DND-41 (cell line): ENCODE data around the gene MSRB3.

Experiments
- EZH2 ChIP-seq: IDR thresholded peaks from 3 replicates; pipeline ENCODE4 v1.6.1; 2012; ENCODE audit warnings: borderline replicate concordance, low read depth, mild to moderate bottlenecking, moderate library complexity, low read length, inconsistent platforms; ENCODE audit not compliant: severe bottlenecking
- TF ChIP-seq, protein P1 (sequence below): IDR thresholded peaks from 2 replicates; pipeline ENCODE4 v1.5.1; 2012; ENCODE audit warnings: borderline replicate concordance, low read length, moderate library complexity, mild to moderate bottlenecking; ENCODE audit not compliant: poor library complexity, severe bottlenecking; ENCODE audit errors: extremely low read depth

DNA sequence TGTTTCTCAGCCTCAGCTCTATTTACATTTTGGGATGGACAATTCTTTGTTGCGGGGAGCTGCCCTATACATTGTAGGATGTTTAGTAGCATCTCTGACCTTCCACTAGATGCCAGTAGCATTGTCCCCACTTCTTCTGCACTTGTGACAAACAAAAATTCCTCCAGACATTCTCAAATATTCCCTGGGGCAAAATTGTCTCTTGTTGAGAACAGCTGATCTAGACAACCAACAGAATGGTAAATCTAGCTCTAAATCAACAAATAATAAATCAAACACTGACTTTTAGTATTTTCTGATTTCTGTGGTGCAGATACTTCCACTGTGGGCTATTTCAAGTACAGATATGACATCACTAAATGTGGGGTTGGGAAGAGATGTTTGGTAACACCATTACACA is 60.7 kb downstream of the MSRB3 start:
- TF ChIP-seq, protein P1, sequence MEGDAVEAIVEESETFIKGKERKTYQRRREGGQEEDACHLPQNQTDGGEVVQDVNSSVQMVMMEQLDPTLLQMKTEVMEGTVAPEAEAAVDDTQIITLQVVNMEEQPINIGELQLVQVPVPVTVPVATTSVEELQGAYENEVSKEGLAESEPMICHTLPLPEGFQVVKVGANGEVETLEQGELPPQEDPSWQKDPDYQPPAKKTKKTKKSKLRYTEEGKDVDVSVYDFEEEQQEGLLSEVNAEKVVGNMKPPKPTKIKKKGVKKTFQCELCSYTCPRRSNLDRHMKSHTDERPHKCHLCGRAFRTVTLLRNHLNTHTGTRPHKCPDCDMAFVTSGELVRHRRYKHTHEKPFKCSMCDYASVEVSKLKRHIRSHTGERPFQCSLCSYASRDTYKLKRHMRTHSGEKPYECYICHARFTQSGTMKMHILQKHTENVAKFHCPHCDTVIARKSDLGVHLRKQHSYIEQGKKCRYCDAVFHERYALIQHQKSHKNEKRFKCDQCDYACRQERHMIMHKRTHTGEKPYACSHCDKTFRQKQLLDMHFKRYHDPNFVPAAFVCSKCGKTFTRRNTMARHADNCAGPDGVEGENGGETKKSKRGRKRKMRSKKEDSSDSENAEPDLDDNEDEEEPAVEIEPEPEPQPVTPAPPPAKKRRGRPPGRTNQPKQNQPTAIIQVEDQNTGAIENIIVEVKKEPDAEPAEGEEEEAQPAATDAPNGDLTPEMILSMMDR = no peak
- TF ChIP-seq EZH2 = no peak
